Embryonic facial prominence (tissue), 1 donor: Measurements from ENCODE around the gene TWF1.
"Not testable (repeated sequence)": the region's sequence is repeated elsewhere in the genome, so short reads cannot be mapped to it uniquely, and the experiment has no call there.

ENCODE experiments used
- DNase-seq: peaks from one replicate; pipeline ENCODE4 v3.0.0-alpha.2; 2016; ENCODE audit errors: extremely low spot score

The TWF1 gene

DNA sequence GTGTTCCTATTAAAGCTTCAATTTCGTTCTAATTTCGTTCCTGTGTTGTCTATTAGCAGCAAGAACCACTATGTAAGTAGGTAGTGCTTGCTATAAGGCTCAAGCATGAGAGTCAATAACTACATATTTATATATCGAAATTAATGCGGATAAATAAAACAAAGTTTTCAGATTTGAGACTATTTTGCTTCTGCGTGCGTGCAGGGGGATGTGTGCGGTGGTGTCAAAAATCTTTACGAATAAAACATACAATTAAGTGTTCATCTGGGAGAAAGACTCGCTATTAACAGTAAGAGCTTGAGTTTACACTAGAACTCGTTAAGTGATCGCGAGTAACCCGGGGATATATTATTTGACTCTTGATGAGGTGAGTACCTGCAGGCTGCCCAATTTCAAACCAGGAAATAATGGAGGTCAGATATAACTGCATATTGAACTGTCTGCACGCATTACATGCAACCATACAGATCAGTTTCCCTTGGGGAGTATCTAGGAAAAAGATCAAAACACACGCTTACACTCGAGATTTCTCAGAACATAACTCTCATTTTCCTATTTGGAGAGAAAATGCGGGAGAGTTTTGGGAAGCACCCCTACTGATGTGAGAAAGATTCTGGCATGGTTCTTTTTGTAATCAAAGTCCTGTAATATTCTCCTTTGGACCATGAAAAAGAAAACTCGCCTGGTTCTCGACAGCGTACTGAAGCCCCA lies 813 bp downstream of the TWF1 start:
- DNase-seq, result no peak

DNA sequence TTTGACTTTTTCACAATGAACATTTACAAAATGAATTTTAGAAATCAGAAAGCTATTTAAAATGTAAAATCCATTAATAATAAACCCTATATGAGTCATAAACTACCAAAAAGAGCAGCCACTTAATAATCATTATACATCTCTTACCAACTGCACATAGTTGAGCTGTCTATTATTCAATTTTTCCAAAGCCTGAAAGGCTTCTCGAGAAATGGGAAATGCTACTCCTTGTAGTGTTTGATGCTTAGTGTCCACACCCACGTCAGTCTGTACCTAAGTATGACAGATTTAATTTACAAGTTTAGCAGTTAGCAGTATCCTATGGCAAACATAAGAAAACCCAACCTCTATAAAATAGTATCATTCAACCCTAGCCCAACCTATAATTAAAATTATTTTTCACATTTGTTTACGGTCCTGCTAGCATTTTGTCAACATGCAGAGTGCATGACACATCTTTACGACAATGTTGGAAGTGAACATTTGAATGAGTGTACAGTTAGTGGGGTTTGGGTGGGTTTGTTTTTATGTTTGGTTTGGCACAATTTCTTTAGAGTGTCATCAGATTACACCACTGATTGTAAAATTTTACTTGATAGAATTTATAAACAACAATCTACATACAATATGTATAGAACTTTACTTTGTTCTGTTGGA lies 8.4 kb downstream of the TWF1 start:
- no peak for DNase-seq

DNA sequence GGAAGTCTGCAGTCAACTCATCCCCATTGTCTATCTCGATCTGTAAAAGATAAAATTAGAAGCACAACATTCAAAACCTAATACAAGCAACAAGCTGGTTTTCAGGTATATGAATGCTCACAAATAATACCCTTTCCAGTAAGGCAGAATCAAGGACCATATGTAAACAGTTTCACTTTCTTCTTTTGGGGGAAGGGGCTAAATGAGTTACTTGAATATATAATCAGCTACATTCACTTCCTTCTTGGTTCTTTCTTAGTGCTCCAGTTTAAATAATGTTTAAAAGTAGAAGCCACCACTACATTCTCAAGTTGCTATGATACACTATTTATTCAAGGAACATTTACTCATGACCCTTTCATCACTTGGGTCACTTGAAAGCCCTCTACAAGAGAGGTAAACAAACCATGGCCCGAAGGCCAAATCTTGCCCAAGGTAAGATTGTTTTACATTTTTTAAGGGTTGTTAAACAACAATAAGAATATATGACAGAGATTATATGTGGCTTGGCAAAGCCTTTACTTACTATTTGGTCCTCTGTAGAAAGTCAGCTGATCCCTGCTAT lies 10.3 kb downstream of the TWF1 start:
- no peak for DNase-seq

DNA sequence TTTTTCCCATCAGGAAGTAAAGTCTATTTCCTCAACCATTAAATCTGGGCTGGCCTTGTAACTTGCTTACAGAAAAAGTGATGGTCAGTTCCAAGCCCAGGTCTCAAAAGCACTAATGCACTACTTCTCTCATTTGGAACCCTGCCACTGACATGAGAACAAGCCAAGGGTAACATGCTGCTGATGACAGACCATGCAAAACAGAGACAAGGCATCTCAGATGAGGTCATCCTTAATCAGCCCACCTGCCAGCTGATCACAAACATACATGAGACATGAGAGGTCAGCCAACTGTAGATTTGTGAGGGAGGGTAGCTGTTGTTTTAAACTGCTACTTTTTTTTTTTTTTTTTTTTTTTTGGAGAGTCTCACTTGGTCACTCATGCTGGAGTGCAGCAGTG lies 16.2 kb downstream of the TWF1 start:
- DNase-seq, result no peak

DNA sequence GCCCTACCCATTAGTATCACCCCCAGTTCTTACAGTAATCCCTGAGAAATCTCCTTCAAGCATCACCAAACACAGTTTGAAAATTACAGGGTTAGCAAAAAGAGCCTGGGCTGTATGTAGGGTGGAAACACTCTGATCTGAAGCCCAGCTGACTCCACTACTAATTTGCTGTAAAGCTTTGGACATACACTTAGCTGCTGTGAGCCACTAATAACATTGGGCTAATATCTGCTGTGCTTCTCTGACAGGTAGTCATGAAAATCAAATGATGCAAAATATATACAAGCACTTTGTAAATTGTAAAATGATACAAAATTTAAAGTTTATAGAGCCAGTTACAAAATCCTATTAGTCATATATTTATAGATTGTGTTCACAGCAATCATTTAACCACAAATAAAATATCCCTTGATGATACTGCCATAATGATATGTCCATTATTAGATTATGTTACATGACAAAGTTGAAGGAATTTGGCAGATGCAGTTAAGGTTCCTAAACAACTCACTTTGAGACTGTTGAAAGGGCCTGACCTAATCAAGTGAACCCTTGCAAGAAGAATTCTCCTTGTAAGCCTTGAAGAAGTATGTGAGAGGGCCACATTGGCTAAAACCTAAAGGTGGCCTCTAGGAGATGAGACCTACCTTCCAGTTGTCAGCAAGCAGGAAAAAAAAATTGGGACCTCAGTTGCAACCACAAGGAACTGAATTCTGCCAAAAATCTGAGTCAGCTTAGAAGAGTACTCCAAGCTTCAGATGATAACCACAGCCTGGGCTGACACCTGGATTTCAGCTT lies 19.0 kb downstream of the TWF1 start:
- no peak for DNase-seq

DNA sequence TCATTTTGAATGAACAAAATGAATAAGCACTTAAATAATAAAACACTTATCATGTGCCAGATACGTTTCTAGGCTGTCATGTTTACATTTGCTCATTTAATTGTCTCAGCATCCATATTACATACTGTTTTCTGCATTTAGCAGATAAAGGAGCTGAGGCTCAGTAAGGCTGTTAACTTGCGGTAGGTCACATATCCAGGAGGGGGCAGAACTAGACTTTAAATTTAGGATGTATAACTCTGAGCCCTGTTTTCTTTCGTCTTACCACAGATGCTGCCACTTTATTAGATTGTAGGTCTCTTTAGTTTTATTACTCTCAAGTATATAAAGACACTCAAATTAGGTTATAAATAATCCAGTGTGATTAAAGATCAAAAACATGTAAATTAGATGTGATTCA lies 29.6 kb downstream of the TWF1 start:
- no peak for DNase-seq

DNA sequence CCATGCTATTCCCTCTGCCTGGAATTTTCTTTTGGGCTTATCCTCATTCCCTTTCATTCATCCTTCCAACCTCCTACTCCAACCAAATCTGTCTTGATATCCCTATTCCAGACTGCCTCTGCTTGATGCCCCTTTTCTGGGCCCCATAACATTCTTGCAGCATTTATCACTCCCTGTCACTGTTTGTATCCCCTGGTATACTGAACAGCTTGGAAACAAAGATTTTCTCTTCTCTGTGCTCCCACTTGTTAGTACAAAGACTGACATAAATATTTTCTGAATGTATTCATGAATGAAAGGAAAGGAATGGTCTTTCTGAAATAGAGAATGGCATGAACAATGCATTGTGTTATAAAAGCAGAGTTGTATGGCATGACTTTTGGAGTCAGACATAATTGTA lies 39.8 kb downstream of the TWF1 start:
- DNase-seq, result no peak

DNA sequence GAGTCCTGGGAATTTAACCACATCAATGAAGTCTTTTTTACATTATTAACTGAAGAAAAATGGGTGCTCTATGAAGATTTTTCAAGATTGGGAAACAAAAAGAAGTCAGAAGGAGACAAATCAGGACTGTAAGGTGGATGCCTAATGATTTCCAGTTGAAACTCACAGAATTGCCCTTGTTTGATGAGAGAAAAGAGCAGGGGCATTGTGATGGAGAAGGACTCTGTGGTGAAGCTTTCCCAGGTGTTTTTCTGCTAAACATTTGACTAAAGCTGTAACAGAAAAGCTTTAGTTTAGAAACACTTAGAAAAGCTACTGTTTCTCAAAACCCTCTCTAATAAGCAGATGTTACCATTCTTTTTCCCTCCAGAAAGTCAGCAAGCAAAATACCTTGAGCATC lies 41.6 kb downstream of the TWF1 start:
- no peak for DNase-seq

DNA sequence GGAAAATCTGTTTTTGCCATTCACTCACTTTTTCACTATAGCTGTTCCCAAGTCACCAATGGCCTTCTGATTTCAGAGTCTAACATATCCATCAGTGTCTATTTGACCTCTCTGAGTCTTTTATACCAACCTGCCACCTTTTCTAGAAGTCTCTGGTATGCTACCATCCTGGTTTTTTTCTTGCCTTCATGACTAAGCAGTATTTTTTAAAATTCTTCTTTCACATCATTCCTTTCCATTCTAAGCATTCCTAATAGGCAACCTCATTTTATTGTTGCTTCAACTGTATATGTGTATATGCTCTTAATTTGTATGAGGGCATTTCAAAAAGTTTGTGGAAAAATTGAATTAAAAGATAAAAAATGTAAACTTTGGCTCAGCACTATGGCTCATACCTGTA lies 42.3 kb downstream of the TWF1 start:
- no peak for DNase-seq

DNA sequence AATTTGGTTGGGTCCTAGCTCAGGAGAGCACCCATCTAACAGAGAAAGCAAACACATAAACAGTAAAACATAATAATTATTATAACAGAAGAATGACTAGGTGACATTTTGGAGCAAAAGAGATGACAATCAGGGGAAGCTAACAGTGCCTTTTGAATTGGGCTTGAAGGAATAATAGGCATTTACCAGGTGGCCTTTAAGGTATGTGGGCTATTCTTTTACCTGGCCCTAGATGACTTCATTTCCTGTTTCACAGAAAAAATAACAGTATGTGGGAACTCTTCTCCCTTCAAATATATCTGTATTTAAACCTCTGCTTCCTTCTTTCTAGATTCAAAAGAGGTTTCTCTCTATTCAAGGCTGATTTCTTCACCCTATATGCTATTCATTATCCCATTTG lies 43.5 kb downstream of the TWF1 start:
- no peak for DNase-seq

DNA sequence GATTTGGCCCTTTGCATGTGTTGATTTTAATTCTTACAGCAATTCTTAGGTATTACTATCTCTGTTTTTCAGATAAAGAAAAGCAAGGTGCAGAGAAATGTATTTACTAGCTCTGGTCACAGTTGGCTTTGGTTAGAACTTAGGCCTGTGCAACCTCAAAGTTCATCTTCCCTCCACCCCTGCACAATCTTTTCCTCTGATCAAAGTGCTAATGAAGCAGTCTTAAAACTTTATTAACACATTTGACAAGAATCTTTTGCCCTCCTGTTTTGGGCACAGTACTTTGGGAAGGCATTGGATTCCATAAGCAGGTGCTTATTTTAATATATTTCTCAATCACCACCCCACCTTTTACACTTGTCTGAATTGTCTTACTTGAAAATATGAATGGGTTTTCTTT lies 44.6 kb downstream of the TWF1 start:
- DNase-seq, result no peak

DNA sequence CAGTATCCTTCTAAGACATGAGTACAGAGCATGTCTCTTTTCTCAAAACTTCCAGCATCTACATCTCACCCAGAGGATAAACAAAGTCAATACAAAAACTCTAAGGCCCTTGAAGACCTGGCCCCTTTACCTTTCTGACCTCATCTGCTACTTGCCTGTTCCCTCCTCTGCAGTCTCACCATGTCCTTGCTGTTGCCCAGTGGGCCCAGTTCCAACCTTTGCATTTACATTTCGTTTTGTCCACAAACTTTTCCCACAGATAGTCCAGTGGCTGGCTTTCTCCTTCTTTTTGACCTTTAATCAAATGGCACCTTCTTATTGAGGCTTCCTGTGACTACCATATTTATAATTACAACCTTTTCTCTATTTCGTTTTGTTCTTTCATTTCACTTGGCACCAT lies 45.7 kb downstream of the TWF1 start:
- no peak for DNase-seq

DNA sequence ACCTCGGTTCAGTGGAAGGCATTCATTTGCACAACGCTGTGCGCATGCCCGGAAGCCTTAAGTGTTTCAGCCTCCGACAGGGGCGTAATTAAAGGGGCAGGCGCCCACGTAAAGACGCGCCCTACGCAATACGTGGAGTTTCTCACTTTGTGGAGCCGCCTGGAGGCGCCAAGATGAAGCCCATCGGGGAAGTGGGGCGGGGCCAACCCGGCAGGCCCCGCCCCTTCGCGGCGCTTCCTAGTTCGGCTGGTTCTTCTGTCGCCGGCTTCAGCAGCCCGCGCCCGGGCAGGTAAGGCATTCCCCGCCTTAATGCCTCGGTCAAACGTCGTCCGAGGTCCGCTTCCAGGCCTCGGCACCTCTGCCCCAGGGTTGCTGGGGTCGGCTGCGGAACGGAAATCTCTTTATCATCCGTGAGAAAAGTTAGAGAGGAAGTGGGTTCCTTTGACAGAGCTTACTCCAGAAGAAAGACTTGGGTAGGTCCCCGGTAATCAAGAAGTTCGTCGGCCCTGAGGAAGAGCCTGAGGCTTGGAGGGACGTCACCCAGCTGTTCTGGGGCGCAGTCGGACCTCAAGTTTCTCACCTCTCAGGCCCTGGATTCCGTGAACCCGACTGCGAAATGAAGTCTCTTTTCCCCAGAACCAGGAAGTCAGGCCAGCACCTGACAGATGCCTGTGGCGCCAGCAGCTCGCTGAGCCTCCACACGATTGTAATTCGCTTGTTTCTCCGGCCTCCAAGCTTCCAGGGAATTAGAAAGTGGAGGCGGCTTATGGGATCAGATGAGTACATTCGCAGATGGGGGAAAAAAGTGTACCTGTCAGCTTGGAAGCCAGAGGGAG lies 47.2 kb downstream of the TWF1 start, which contains the start of the genes IRAK4 and PUS7L:
TSS of gene IRAK4 (plus strand) at position 224 of the 836 bp plus-strand sequence. CDS start 9,161 bp downstream, outside the sequence.
TSS of gene PUS7L (minus strand) at position 63 of the 836 bp plus-strand sequence. CDS start 3,545 bp downstream, outside the sequence.
- DNase-seq, result peak; percentile 95

DNA sequence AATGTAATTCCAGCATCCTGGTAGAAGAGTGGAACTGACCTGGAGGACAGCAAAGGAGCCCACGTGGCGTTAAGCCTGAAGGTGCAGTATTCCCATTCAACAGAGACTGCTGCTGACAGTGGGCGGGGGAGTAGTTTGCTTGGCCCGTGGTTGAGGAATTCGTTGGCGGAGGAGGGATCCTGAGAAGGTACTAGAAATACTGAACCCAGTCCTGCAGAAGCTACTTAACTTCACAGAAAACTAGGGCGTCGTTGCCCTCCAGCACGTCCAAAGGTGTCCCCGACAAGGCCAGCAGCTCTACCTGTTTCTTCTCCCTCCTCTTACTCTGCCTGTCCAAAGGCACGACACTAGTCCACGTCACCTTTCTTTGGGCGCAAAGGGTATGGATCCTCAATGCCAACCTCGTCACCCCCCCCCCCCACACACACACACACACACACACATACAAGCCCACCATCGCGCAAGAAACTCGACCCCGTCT lies 47.8 kb downstream of the TWF1 start:
- no peak for DNase-seq

DNA sequence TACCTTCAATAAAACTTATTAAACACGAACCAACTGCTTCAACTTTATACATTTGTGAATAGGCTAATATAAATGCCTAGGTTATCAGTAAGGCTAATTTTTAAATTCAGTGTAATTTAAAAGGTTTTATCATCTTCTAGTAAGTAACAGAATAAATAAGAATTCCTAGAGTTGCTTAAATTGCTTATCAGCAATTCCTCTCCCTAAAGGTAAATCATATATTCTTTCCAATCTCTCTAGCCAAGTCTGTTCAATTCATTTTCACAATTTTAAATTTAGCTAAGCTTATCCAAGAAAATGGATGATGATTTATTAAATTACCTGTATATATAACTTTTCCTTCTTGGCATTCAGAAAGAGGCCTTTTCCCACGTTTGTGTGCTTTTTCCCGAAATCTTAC lies 52.1 kb downstream of the TWF1 start:
- DNase-seq, result no peak

DNA sequence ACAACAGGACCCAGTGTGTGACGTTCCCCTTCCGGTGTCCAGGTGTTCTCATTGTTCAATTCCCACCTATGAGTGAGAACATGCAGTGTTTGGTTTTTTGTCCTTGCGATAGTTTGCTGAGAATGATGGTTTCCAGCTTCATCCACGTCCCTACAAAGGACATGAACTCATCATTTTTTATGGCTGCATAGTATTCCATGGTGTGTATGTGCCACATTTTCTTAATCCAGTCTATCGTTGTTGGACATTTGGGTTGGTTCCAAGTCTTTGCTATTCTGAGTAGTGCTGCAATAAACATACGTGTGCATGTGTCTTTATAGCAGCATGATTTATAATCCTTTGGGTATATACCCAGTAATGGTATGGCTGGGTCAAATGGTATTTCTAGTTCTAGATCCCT lies 54.8 kb downstream of the TWF1 start:
- DNase-seq, result not testable (repeated sequence)

DNA sequence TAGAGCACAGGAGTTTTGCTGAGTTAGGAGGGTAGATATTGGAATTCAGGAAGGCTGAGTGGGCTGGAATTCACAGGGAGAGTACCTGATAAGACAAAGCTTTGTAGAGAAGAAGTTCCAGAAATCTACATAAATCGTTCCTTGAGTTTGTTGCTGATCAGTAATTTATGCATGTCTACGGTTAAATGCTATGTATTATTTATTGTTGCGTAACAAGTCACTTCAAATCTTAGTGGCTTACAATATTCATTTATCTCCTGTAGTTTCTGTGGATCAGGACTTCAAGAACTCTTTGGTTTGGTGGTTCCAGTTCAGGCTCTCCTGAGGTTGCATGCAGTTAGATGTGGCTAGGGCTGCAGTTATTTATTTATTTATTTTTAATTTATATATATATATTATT lies 55.3 kb downstream of the TWF1 start:
- DNase-seq, result no peak

DNA sequence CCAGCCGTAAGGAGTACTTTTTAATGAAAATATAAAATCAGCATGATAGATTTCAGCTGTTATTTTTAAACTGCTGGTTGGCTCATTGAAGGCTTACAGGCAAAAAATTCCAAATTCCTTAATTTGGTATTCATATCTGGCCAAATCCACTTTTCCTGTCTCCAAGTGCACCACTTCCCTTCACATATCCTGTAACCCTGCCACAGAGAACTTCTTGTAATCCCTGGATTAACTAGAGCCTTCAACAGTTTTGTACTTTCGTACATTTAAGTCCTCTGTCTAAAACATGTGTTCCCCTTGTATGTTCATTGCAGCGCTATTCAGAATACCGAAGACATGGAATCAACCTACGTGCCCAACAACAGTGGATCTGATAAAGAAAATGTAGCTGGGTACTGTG lies 57.1 kb downstream of the TWF1 start:
- no peak for DNase-seq

DNA sequence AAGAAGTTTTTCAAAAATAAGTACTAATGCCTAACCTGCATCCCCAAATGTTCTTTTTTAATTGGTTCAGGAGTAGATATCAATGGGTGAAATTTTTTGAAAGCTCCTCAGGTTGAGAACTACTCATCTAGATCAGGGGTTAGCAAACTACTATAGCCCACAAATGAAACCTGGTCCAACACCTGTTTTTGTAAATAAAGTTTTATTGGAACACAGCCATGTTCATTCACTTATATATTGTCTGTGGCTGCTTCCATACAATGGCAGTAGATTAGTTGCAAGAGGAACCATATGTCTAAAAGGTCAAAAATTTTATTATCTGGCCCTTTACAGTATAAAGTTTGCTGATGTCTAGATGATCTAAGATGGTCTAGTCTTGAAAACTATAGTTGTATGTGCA lies 61.3 kb downstream of the TWF1 start:
- DNase-seq, result no peak
